Kidney (tissue), 14 donors: ENCODE measurements around the gene GSG1. TPM values are rescaled to one million over a fixed set of nuclear protein-coding genes. Genes with fewer than 3 reads are reported as not detected.

Experiments used
- DNase-seq, 5 donors: peaks; one replicate each; pipeline ENCODE4 v3.0.0-alpha.2; 2013 to 2020
- FAIRE-seq: peaks from 2 replicates; lab custom pipeline; 2012; peaks lifted over from hg19 to GRCh38; lab: Jason Lieb, UNC
- H3K27ac ChIP-seq, 2 donors: one replicate each; pipeline ENCODE4 v1.7.0; 2013; ENCODE audit warnings: low read depth in 2 of 2, low read length in 2 of 2, inconsistent platforms in 1 of 2
- H3K27me3 ChIP-seq: one replicate; pipeline ENCODE4 v1.7.1; 2013; ENCODE audit warnings: low read length, inconsistent platforms; ENCODE audit not compliant: control insufficient read depth, insufficient read depth
- H3K36me3 ChIP-seq, 3 donors: one replicate each; pipeline versions ENCODE4 v1.7.0 to v1.7.1; 2013; ENCODE audit warnings: low read length in 3 of 3, control low read depth in 1 of 3, inconsistent platforms in 1 of 3; ENCODE audit not compliant: insufficient read depth in 3 of 3, control insufficient read depth in 2 of 3
- H3K4me1 ChIP-seq, 3 donors: one replicate each; pipeline versions ENCODE4 v1.7.0 to v1.7.1; 2013; ENCODE audit warnings: low read length in 3 of 3, inconsistent platforms in 1 of 3, low read depth in 1 of 3; ENCODE audit not compliant: control insufficient read depth in 2 of 3, insufficient read depth in 2 of 3
- H3K4me3 ChIP-seq, 3 donors: one replicate each; pipeline versions ENCODE4 v1.7.0 to v1.8.1; 2013; ENCODE audit warnings: low read length in 3 of 3, control low read depth in 1 of 3, inconsistent platforms in 1 of 3
- H3K9ac ChIP-seq, 3 donors: one replicate each; pipeline versions ENCODE4 v1.7.0 to v1.7.1; 2013; ENCODE audit warnings: low read length in 3 of 3, control low read depth in 1 of 3, inconsistent platforms in 1 of 3
- H3K9me3 ChIP-seq, 3 donors: one replicate each; pipeline versions ENCODE4 v1.7.0 to v1.7.1; 2013; ENCODE audit warnings: low read length in 3 of 3, control low read depth in 1 of 3, inconsistent platforms in 1 of 3; ENCODE audit not compliant: control insufficient read depth in 2 of 3, insufficient read depth in 1 of 3
- intact Hi-C: fragments of 100-400 bp; cut with DNase I; formaldehyde crosslinking; loops from one replicate; pipeline ENCODE4 v1.11.1; 2022
- polyA plus RNA-seq: library from polyadenylated mRNA; stranded (reverse); fragments of 350-450 nt; fragmentation: Illumina TruSeq; extraction: RNeasy Lipid Tissue Mini Kit (QIAGEN cat#74804); gene quantifications from one replicate; pipeline ENCODE4 v1.2.3, GENCODE V29; 2014; ENCODE audit warnings: low read depth, low replicate concordance; ENCODE audit not compliant: insufficient read depth
- total RNA-seq: library from RNA; stranded (reverse); fragmentation: NEBNext Ultra II Directional; extraction: Animal tissue kit (Norgen Biotek cat#: 25700); gene quantifications from one replicate; pipeline ENCODE4 v1.2.1, GENCODE V29; 2021
- TF ChIP-seq, protein P1 (sequence below): IDR thresholded peaks from 3 replicates; pipeline ENCODE4 v1.5.1; 2012; ENCODE audit warnings: mild to moderate bottlenecking, moderate library complexity, borderline replicate concordance; ENCODE audit not compliant: insufficient read depth; ENCODE audit errors: extremely low read depth
- donor health status: control.
- donor health status: control.
- donor health status: control.
- donor health status: control.
- donor health status: control.
- donor health status: DM: yes; HTN: yes; CAD: no.
- donor health status: Normal renal cell carcinoma (clear cell type).

The GSG1 gene
- total and polyA plus RNA-seq, 2 donors from 2014 or later = 0.19 to 0.34 TPM

DNA sequence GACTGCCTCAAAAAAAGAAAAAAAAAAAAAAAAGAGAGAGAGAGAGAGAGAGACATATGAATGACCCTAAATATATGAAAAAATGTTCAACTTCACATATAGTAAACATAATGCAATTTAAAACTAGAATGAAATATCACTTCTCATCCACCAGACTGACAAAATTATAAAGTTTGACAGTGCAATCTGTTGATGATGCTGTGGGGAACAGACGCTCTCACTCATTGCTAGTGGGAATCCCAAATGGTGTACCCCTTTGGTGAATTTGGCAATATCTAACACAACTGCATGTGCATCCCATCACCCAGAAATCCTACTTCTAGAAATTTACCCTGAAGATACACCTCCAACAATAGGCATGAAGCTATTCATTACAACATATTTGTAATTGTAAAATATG lies 2.3 kb upstream of the GSG1 start:
- Histone ChIP-seq H3K27me3 (no peaks in the 10 kb centered on the region), H3K4me1 (peaks cover 7 to 11% (median 8%) of the 10 kb centered on the region in 3 donors), H3K9ac (no peak overlapping the region), H3K36me3 (no peaks in the 10 kb centered on the region), H3K9me3 (peaks cover 0 to 4% (median 0%) of the 10 kb centered on the region in 3 donors), H3K27ac (no peak overlapping the region), H3K4me3 (no peak overlapping the region)
- TF ChIP-seq, protein P1, sequence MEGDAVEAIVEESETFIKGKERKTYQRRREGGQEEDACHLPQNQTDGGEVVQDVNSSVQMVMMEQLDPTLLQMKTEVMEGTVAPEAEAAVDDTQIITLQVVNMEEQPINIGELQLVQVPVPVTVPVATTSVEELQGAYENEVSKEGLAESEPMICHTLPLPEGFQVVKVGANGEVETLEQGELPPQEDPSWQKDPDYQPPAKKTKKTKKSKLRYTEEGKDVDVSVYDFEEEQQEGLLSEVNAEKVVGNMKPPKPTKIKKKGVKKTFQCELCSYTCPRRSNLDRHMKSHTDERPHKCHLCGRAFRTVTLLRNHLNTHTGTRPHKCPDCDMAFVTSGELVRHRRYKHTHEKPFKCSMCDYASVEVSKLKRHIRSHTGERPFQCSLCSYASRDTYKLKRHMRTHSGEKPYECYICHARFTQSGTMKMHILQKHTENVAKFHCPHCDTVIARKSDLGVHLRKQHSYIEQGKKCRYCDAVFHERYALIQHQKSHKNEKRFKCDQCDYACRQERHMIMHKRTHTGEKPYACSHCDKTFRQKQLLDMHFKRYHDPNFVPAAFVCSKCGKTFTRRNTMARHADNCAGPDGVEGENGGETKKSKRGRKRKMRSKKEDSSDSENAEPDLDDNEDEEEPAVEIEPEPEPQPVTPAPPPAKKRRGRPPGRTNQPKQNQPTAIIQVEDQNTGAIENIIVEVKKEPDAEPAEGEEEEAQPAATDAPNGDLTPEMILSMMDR = no peak
- DNase-seq (no peak), FAIRE-seq (no peak)
- intact Hi-C loops = no loop called here

DNA sequence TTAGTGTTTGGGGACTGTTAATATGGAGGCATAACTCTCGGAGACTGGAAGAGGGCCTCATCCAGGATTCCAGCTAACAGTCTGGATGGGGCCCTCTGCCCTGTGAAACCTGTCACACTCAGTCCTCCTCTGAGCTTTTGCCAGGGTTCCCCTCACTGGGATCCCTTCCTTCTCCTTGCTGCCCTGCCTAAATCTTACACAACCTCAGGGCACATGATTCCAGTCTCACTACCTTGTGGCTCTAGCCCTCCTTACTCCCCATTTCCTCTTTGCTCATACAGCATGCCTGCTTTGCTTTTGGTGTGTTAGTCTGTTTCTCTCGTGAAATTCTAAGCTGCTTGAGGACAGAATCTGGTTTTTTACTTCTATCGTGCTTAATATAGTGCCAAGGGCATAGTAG lies 942 bp upstream of the GSG1 start:
- TF ChIP-seq, protein P1 = no peak
- Histone ChIP-seq H3K27ac (no peak overlapping the region), H3K36me3 (no peaks in the 10 kb centered on the region), H3K27me3 (no peaks in the 10 kb centered on the region), H3K9me3 (peaks cover 0 to 4% (median 0%) of the 10 kb centered on the region in 3 donors), H3K4me1 (peaks cover 12 to 19% (median 17%) of the 10 kb centered on the region in 3 donors), H3K9ac (no peak overlapping the region), H3K4me3 (no peak overlapping the region)
- no peak for DNase-seq
- intact Hi-C loops = no loop called here
- no peak for FAIRE-seq

DNA sequence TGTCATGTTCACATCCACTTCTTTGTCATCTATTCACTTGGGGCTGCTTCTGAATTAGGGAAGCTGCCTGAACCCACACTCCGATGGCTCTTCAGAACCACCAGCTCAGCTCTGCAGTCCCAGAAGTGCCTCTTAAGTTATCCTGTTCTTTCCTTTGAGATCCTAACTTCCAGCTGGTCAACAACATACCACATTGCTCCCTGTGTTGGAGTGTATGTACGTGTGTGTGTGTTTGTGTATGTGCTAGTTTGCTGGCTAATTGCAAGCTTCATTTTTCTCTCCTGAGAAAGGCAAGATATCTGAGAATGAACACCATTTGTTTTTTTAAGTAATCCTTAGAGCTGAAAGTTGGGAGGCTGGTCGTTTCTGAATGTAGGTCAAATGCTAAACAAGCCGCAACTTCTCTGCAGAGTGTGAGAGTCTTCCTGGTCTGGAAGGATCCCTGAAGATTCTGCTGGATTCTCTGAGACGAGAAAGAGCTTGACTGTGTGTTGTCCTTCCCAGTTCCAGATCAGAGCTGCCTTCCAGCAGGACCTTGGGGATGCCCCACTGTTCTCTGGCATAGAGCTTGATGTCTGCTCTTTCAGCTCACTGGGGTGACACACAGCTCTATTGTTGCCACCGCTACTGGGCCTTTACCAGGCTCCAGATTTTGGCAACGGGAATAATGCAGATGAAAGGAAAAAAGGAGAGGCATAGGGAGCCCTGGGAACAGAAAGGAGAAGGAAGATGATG lies 839 bp downstream of the GSG1 start:
- FAIRE-seq (no peak), DNase-seq (peak in 1 of 5 donors; percentile 55)
- Histone ChIP-seq H3K4me3 (no peak overlapping the region), H3K4me1 (peaks cover 17 to 24% (median 19%) of the 10 kb centered on the region in 3 donors), H3K9ac (peak overlapping the region in 1 of 3 donors; percentile 79), H3K27ac (peak overlapping the region in 1 of 2 donors; percentile 94), H3K9me3 (no peaks in the 10 kb centered on the region), H3K27me3 (no peaks in the 10 kb centered on the region), H3K36me3 (no peaks in the 10 kb centered on the region)
- intact Hi-C loops = no loop called here
- TF ChIP-seq, protein P1 = no peak
